GM06990 (cell line): ENCODE measurements around the gene RABGAP1.

Experiments
- DNase-seq: peaks from one replicate; pipeline ENCODE4 v3.0.0-alpha.2; 2011; ENCODE audit not compliant: insufficient read length; ENCODE audit errors: extremely low read depth
- H3K27me3 ChIP-seq: replicated peaks from 2 replicates; pipeline ENCODE4 v1.6.0; 2011; ENCODE audit warnings: low read length; ENCODE audit not compliant: control insufficient read depth, insufficient read depth
- H3K36me3 ChIP-seq: 2 replicates; pipeline ENCODE4 v1.5.1; 2011; ENCODE audit warnings: low read length; ENCODE audit not compliant: control insufficient read depth, insufficient read depth
- H3K4me3 ChIP-seq: replicated peaks from 2 replicates; pipeline ENCODE4 v1.5.1; 2011; ENCODE audit warnings: low read depth, mild to moderate bottlenecking, control low read depth, low read length
- TF ChIP-seq, protein P1 (sequence below): IDR thresholded peaks from 2 replicates; pipeline ENCODE4 v1.5.1; 2011; ENCODE audit warnings: low read length, control low read depth, mild to moderate bottlenecking, inconsistent platforms; ENCODE audit not compliant: insufficient read depth, poor library complexity, severe bottlenecking

Gene RABGAP1

GRCh38 chr9:123063896-123064295, 123.1 kb downstream of the RABGAP1 start:
- no peaks in the 10 kb centered on the region for H3K27me3 ChIP-seq
- DNase-seq = no peak
- TF ChIP-seq, protein P1, sequence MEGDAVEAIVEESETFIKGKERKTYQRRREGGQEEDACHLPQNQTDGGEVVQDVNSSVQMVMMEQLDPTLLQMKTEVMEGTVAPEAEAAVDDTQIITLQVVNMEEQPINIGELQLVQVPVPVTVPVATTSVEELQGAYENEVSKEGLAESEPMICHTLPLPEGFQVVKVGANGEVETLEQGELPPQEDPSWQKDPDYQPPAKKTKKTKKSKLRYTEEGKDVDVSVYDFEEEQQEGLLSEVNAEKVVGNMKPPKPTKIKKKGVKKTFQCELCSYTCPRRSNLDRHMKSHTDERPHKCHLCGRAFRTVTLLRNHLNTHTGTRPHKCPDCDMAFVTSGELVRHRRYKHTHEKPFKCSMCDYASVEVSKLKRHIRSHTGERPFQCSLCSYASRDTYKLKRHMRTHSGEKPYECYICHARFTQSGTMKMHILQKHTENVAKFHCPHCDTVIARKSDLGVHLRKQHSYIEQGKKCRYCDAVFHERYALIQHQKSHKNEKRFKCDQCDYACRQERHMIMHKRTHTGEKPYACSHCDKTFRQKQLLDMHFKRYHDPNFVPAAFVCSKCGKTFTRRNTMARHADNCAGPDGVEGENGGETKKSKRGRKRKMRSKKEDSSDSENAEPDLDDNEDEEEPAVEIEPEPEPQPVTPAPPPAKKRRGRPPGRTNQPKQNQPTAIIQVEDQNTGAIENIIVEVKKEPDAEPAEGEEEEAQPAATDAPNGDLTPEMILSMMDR = no peak
- no peak overlapping the region for H3K4me3 ChIP-seq
- peaks cover 6% of the 10 kb centered on the region; the same call in 1 of the 2 replicates for H3K36me3 ChIP-seq

GRCh38 chr9:123064716-123065115, 123.9 kb downstream of the RABGAP1 start:
- TF ChIP-seq, protein P1 = no peak
- DNase-seq = no peak

GRCh38 chr9:123065196-123065595, 124.4 kb downstream of the RABGAP1 start:
- Histone ChIP-seq H3K36me3 (peaks cover 6% of the 10 kb centered on the region; the same call in 1 of the 2 replicates), H3K27me3 (no peaks in the 10 kb centered on the region), H3K4me3 (no peak overlapping the region)
- DNase-seq = no peak
- TF ChIP-seq, protein P1 = no peak

More at GRCh38 chr9:123064716-123065115, 123.9 kb downstream of the RABGAP1 start:
- H3K27me3 ChIP-seq = no peaks in the 10 kb centered on the region
- H3K4me3 ChIP-seq = no peak overlapping the region
- H3K36me3 ChIP-seq = peaks cover 6% of the 10 kb centered on the region; the same call in 1 of the 2 replicates

GRCh38 chr9:123067136-123067535, 126.3 kb downstream of the RABGAP1 start:
- no peak for DNase-seq
- H3K36me3 ChIP-seq = peaks cover 6% of the 10 kb centered on the region; the same call in 1 of the 2 replicates
- no peak overlapping the region for H3K4me3 ChIP-seq
- TF ChIP-seq, protein P1 = no peak
- H3K27me3 ChIP-seq = no peaks in the 10 kb centered on the region

- Histone ChIP-seq H3K4me3 (no peak overlapping the region), H3K36me3 (peaks cover 6% of the 10 kb centered on the region), H3K27me3 (no peaks in the 10 kb centered on the region)
- no peak for DNase-seq
- TF ChIP-seq, protein P1 = no peak
Observed at GRCh38 chr9:123069010-123069481, 128.2 kb downstream of the RABGAP1 start.

- peaks cover 6% of the 10 kb centered on the region for H3K36me3 ChIP-seq
- TF ChIP-seq, protein P1 = no peak
- H3K4me3 ChIP-seq = no peak overlapping the region
- H3K27me3 ChIP-seq = no peaks in the 10 kb centered on the region
- DNase-seq = no peak
Observed at GRCh38 chr9:123070198-123070597, 129.4 kb downstream of the RABGAP1 start.
